HG03565 (cell line): Measurements from ENCODE around the gene SLC37A3.
"Not testable (repeated sequence)": the region's sequence is repeated elsewhere in the genome, so short reads cannot be mapped to it uniquely, and the experiment has no call there.

Source experiments
- ATAC-seq: cut with Tn5 transposase; IDR thresholded peaks from one replicate; pipeline ENCODE4 v1.9.1; 2021; ENCODE audit warnings: mild to moderate bottlenecking, moderate library complexity; ENCODE audit not compliant: unreplicated experiment

Gene SLC37A3

DNA sequence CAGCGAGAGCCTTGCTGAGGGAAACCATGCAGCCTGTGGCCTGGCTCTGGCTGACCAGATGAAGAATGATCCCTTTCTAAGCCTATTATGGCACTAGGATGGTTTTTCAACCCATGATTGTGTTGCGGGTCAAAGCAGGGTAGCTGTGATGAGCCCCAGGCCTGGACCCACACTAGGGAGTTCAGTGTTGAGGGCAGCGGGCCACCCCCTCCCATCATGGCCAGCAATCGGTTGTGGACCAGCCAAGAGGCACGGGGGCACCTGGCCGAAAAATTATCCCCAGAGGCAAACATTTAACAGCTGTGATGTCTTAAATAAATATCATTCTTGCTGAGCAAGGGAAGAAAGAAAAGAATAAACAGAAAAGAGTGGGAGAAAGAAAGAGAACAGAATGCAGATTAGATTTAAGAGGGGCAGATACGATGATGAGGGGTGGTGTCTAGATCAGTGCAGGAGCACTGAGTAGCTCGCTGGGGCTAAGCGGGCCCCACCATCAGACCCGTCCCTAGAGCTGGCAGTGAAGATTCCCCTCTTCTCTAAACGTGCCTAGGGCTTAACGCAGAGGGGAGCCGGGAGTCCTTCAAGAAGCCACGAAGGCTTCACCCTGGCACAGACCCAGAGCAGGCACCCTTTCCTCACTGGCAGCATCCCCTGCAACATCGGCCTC is 82.7 kb downstream of the SLC37A3 start:
- ATAC-seq: no peak

- ATAC-seq: no peak
Observed at GRCh38 chr7:140314573-140315480, 83.5 kb downstream of the SLC37A3 start.

DNA sequence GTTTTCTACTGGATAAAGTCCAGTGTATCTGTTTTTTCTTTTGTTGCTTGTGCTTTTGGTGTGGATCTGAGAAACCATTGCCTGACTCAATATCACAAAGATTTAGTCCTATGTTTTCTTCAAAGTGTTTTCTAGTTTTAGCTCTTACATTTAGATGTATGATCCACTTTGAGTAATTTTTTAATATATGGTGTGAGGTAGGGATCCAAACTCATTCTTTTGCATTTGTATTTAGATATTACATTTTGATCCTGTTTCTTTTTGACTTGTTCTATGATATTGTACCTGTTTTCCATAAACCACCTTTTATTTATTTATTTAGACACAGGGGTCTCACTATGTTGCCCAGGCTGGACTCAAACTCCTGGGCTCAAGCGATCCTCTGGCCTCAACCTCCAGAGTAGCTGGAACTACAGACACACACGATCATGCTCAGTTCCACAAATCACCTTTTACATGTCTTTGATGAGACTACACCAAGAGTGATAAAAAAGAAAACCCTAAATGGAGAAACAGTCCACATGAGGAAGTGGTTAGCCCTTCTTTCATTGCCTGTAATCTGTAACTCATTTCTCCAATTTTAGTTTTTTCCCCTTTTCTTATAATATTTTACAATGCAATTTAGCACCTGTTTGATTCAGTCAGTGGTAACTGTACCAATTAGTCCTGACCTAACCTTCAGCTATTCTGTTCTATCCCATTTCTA is 86.0 kb downstream of the SLC37A3 start:
- no peak for ATAC-seq

DNA sequence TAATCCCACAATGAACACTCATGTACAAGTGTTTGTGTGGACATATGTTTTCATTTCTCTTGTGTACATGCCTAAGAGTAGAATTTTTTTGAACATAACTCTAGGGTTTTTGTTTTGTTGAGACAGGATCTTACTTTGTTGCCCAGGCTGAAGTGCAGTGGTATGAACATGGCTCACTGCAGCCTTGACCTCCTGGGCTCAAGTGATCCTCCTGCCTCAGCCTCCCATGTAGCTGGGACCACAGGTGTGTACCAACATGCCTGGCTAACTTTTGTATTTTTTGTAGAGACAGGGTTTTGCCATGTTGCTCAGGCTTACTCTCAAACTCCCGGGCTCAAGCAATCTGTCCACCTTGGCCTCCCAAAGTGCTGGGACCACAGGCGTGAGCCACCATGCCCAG is 87.2 kb downstream of the SLC37A3 start:
- ATAC-seq: not testable (repeated sequence)

- no peak for ATAC-seq
Observed at GRCh38 chr7:140310337-140311002, 87.9 kb downstream of the SLC37A3 start.

DNA sequence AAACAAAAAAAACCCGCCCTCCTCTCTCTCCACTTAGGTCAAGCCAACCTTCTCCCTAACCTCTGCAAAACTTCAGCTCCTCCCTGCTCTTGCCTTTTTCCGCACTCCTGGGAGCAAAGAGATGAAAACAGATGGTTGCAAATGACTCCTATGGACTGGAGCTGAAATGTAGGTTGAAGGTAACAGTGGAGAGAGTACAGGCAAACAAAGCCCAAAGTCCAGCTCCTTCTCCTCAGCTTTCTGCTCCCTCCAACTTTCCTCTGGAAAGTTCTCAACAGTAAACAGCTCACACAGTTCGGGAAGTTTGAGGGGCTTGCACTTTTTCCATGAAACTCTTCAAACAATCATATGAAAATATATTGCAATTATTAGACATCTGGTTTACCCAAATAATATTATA is 90.3 kb downstream of the SLC37A3 start:
- no peak for ATAC-seq

GRCh38 chr7:140304191-140304799 is 94.0 kb downstream of the SLC37A3 start:
- peak; percentile 40 for ATAC-seq

DNA sequence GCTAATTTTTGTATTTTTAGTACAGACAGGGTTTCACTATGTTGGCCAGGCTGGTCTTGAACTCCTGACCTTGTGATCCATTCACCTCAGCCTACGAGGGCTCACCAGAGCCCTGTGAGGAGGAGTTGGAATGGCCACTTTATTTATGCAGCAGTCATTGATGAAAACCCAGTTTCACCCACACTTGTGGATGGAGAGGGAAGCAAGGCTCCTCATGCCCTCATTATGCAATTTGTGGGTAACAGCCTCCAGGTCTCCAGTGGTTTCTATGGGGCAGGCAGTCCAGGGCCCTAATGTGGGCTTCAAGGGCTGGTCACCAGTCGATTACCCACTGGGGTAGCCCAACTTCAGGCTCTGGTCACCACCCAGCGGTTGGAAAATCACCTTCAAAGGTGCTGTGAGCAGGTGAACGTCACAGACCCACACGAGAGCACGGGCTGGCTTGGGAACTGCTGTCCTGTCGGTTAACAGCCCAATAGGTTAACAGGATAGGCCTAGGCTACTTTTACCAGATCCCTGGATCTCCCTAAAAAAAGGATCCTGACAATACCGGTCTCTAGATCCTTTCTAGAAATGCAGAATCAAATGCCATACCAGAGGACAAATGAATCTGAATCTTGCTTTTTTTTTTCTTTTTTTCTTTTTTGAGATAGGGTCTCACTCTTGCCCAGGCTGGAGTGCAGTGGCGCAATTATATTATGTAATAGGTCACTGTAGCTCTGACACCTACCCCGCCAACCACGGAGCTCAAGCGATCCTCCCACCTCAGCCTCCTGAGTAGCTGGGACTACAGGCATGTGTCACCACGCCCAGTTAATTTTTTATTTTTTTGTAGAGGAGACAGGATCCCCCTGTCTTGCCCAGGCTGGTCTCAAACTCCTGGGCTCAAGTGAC is 97.8 kb downstream of the SLC37A3 start:
- no peak for ATAC-seq

DNA sequence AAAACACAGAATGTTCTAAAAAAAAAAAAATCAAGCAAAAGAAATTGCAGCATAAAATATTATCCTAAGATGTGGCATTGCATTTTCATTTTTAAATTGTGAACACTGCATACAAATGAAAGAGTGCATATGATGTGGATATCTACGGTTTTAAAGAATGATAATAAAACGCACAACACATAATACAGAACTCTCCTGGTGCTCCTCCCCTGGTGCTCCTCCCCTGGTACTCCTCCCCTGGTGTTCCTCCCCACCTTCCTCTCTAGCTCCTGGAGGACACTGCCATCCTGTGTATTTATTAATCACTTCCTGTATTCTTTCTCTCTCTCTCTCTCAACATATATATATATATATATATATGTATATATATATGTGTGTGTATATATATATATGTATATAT is 100.1 kb downstream of the SLC37A3 start:
- ATAC-seq: no peak

DNA sequence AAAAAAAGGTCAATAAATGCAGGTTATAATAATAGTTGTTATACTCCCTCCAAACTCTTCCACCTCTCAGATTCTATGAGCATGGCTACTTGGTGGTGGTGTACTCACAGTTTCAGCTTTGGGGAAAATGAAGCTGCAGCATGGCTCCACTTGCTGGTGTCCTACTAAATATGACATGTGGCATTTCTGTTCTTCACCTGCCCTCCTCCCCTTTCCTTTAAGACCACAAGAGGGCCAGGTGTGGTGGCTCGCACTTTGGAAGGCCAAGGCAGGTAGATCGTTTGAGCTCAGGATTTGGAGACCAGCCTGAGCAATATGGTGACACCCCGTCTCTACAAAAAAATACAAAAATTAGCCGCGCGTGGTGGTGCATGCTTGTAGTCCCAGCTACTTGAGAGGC is 101.1 kb downstream of the SLC37A3 start:
- no peak for ATAC-seq

GRCh38 chr7:140295224-140295738 is 103.0 kb downstream of the SLC37A3 start:
- ATAC-seq: no peak

DNA sequence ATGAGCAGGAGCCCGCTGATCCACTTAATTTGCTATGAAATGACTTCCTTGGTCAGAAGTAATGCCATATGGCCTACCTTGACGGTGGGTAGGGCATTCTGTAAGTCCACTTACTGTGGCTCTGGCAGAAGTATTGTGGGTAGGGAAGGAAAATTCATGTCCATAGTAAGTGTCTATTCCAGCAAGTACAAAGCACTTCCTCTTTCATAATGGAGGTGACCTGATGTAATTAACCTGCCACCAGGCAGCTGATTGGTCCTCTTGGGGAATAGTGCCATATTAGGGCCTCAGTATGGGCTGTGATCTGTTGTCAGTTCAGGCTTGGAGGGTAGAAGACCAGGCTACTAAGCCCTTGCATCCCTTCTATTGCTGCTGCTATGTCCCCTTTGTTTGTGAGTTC is 103.9 kb downstream of the SLC37A3 start:
- no peak for ATAC-seq

DNA sequence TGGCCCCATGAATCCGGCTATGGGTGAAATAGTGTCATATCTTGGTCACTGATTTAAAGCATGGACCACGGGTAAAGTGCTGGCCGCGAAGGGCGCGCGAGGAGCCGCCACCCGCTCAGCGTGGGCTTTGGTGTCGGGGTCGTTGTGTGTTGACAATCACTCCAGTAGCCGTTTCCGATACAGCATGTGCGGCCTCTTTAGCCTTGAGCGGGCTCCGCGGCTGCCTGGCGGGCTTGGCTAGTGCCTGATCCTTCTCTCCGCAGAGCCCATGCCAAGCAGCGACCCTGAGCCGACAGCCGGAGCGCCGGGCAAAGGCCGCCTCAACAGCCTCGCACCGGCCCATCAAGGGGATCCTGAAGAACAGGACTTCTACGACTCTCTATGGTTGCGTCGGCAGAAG is 105.9 kb downstream of the SLC37A3 start:
- no peak for ATAC-seq

- ATAC-seq: no peak
Observed at GRCh38 chr7:140289804-140290203, 108.5 kb downstream of the SLC37A3 start.

- no peak for ATAC-seq
Observed at GRCh38 chr7:140287988-140288387, 110.3 kb downstream of the SLC37A3 start.

DNA sequence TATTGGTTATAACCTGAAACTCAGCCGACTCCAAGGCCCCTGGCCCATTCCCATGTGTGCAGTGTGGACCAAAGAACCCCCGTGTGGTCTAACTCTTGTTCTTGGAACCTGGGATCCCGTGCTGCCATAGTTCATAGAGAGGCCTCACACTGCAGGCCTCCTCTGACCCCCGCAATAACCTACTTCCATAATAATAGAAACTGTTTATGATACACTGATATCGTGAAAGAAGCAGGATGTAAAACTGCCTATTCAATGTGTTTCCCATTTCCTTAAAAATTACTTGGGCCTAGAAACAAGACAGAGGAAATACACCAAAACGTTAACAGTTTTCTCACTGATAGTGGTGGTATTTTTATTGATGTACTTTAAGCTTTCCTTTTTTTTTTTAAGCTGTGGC is 112.4 kb downstream of the SLC37A3 start:
- ATAC-seq: no peak

GRCh38 chr7:140284062-140284461 is 114.3 kb downstream of the SLC37A3 start:
- ATAC-seq: no peak
